Epithelial cell of esophagus (primary cell): ENCODE results near the gene MKNK2.
A peak's percentile ranks its signal among the peaks of the same experiment; 100 is the strongest.

Experiments used
- DNase-seq: peaks from one replicate; pipeline ENCODE4 v3.0.0; 2010; ENCODE audit warnings: low read depth
- H3K4me3 ChIP-seq: 2 replicates; pipeline ENCODE4 v1.5.1; 2011; ENCODE audit warnings: mild to moderate bottlenecking, low read length, control low read depth
- TF ChIP-seq, protein P1 (sequence below): IDR thresholded peaks from 2 replicates; pipeline ENCODE4 v1.5.1; 2011; ENCODE audit warnings: low read depth, mild to moderate bottlenecking, low read length, control low read depth, inconsistent platforms; ENCODE audit not compliant: insufficient read depth; ENCODE audit errors: missing control alignments

MKNK2 gene

GRCh38 chr19:2064788-2065524, 13.9 kb upstream of the MKNK2 start:
- no peak overlapping the region for H3K4me3 ChIP-seq
- TF ChIP-seq, protein P1, sequence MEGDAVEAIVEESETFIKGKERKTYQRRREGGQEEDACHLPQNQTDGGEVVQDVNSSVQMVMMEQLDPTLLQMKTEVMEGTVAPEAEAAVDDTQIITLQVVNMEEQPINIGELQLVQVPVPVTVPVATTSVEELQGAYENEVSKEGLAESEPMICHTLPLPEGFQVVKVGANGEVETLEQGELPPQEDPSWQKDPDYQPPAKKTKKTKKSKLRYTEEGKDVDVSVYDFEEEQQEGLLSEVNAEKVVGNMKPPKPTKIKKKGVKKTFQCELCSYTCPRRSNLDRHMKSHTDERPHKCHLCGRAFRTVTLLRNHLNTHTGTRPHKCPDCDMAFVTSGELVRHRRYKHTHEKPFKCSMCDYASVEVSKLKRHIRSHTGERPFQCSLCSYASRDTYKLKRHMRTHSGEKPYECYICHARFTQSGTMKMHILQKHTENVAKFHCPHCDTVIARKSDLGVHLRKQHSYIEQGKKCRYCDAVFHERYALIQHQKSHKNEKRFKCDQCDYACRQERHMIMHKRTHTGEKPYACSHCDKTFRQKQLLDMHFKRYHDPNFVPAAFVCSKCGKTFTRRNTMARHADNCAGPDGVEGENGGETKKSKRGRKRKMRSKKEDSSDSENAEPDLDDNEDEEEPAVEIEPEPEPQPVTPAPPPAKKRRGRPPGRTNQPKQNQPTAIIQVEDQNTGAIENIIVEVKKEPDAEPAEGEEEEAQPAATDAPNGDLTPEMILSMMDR = no peak
- no peak for DNase-seq

- TF ChIP-seq, protein P1 = no peak
- H3K4me3 ChIP-seq = no peak overlapping the region
- no peak for DNase-seq
Measured at GRCh38 chr19:2064395-2064787, 13.3 kb upstream of the MKNK2 start.

DNA sequence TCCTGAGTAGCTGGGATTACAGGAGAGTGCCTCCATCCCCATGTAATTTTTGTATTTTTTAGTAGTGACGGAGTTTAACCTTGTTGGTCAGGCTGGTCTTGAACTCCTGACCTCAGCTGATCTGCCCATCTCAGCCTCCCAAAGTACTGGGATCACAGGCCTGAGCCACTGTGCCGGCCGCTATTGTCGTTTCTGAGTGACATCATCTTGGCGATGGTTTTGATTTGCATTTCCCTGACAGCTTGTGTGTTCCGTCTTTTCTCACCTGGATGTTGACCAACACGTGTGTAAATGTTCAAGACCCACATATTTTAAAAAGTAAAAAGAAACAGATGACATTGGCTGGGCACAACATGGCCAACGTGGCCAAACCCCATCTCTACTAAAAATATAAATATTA, 12.8 kb upstream of the MKNK2 start:
- DNase-seq = no peak
- no peak overlapping the region for H3K4me3 ChIP-seq
- TF ChIP-seq, protein P1 = no peak

- no peak for DNase-seq
- TF ChIP-seq, protein P1 = no peak
- no peak overlapping the region for H3K4me3 ChIP-seq
Measured at GRCh38 chr19:2062770-2063169, 11.7 kb upstream of the MKNK2 start.

GRCh38 chr19:2062389-2062729, 11.3 kb upstream of the MKNK2 start:
- peak overlapping the region; percentile 61 for H3K4me3 ChIP-seq
- TF ChIP-seq, protein P1 = no peak
- DNase-seq = no peak

DNA sequence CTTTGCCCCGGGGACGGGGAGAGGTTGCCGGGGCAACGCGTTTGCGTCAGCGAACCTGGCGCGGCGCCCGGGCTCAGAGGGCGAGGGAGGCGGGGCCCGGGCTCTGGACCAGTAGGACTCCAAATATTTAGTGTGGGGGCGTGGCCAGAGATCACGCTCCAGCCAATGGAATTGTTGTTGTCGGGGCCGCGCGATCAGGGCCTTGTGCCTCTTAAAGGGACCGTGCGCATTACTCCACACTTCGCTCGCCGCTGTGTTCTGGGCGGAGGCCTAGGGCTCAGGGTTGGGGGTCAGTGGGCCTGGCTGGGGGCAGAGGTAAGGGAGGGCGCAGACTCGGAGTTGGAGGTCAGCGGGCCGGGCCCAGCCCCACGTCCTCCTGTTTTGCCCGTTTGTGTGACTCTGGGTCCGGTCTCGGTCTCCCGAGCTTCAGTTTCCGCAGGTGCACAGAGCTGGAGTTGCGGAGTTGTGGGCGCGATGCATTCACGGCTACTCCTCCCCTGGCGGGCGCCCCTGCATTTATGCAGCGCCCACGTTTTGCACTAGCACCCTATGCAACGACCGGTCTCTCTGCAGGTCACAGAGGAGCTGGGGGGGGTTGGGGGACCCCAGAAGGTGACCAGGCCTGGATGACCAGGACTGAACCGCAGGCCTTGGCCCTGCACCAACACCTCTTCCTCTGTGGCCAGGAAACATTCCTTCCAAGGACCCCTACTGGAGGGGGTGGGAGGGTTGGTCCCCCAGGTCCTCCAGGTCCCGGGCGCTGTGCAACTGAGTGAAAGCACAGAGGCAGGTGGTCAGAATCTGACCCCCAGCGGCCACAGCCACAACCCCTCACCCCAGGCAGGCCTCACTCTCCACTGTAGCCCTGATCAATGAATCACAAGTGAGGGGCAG, 10.7 kb upstream of the MKNK2 start:
- DNase-seq = peak; percentile 99
- TF ChIP-seq, protein P1 = no peak
- peak overlapping the region; percentile 61 for H3K4me3 ChIP-seq
